ENCODE results near the gene AGFG2.

AGFG2 gene

DNA sequence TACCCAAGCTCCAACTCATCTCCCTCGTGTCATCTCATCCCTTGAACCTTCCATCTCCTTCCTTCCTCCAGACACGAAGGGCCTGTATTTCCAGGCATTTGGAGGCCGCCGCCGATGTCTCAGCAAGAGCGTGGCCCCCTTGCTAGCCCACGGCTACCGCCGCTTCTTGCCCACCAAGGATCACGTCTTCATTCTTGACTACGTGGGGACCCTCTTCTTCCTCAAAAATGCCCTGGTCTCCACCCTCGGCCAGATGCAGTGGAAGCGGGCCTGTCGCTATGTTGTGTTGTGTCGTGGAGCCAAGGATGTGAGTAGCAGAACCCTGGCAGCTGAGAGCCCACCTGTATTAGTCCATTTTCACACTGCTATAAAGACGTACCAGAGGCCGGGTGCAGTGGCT is 52.6 kb downstream of the AGFG2 start:
- H3K36me3 ChIP-seq (replicated peaks): no peaks in the 10 kb centered on the region
- no peaks in the 10 kb centered on the region for H3K27me3 ChIP-seq (replicated peaks)
- in situ Hi-C loops (cut with HindIII; ENCODE audit: low pct_ligation_motif_present, low sequenced_read_pairs): no loop called here
- TF ChIP-seq, protein P1, sequence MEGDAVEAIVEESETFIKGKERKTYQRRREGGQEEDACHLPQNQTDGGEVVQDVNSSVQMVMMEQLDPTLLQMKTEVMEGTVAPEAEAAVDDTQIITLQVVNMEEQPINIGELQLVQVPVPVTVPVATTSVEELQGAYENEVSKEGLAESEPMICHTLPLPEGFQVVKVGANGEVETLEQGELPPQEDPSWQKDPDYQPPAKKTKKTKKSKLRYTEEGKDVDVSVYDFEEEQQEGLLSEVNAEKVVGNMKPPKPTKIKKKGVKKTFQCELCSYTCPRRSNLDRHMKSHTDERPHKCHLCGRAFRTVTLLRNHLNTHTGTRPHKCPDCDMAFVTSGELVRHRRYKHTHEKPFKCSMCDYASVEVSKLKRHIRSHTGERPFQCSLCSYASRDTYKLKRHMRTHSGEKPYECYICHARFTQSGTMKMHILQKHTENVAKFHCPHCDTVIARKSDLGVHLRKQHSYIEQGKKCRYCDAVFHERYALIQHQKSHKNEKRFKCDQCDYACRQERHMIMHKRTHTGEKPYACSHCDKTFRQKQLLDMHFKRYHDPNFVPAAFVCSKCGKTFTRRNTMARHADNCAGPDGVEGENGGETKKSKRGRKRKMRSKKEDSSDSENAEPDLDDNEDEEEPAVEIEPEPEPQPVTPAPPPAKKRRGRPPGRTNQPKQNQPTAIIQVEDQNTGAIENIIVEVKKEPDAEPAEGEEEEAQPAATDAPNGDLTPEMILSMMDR (IDR thresholded peaks at IDR 0.05; ENCODE audit: low read depth, low read length, missing control alignments): no peak
- DNase-seq: no peak
- H3K4me3 ChIP-seq (ENCODE audit: low read depth, low read length): no peak overlapping the region
- H3K27ac ChIP-seq: no peak overlapping the region

DNA sequence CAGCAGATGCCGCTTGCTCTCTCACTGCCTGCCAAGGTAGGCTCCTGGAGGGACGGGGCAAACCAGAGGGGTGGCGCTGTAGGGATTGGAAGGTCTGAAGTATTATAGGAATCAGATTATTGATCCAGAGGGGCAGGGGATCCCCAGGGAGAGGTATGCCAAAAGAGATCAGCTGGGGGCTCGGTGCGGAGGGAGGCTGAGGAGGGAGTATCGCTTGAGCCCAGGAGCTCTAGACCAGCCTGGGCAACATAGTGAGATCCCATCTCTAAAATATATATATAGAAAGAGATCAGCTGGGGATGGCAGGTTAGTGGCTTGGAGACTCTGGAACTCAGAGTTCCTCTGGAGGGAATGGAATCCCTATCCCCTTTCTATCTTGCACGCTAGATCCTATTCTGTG is 56.2 kb downstream of the AGFG2 start:
- DNase-seq: no peak
- no peaks in the 10 kb centered on the region for H3K36me3 ChIP-seq (replicated peaks)
- H3K27me3 ChIP-seq (replicated peaks): no peaks in the 10 kb centered on the region
- H3K27ac ChIP-seq: no peak overlapping the region
- TF ChIP-seq, protein P1 (IDR thresholded peaks at IDR 0.05; ENCODE audit: low read depth, low read length, missing control alignments): no peak
- in situ Hi-C loops (cut with HindIII; ENCODE audit: low pct_ligation_motif_present, low sequenced_read_pairs): no loop called here
- H3K4me3 ChIP-seq (ENCODE audit: low read depth, low read length): no peak overlapping the region

DNA sequence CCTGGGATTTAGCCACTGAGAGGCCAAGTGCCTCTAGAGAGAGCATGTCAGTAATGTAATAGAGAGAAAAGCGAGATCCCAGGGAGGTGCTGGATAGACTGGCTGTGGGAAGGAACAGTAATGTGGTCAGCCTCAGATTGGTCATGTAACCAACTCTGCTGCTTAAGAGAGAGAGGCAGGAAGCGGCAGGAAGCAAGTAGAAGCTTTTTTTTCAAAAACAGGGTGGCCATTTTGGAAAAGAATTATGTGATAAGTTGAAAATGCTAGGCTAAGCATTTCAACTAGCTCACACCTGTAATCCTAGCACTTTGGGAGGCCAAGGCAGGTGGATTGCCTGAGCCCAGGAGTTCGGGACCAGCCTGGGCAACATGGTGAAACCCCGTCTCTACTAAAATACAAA is 59.4 kb downstream of the AGFG2 start:
- Histone ChIP-seq H3K27me3 (replicated peaks) (no peaks in the 10 kb centered on the region), H3K4me3 (ENCODE audit: low read depth, low read length) (no peak overlapping the region), H3K36me3 (replicated peaks) (no peaks in the 10 kb centered on the region), H3K27ac (no peak overlapping the region)
- in situ Hi-C loops (cut with HindIII; ENCODE audit: low pct_ligation_motif_present, low sequenced_read_pairs): no loop called here
- DNase-seq: no peak
- TF ChIP-seq, protein P1 (IDR thresholded peaks at IDR 0.05; ENCODE audit: low read depth, low read length, missing control alignments): no peak

DNA sequence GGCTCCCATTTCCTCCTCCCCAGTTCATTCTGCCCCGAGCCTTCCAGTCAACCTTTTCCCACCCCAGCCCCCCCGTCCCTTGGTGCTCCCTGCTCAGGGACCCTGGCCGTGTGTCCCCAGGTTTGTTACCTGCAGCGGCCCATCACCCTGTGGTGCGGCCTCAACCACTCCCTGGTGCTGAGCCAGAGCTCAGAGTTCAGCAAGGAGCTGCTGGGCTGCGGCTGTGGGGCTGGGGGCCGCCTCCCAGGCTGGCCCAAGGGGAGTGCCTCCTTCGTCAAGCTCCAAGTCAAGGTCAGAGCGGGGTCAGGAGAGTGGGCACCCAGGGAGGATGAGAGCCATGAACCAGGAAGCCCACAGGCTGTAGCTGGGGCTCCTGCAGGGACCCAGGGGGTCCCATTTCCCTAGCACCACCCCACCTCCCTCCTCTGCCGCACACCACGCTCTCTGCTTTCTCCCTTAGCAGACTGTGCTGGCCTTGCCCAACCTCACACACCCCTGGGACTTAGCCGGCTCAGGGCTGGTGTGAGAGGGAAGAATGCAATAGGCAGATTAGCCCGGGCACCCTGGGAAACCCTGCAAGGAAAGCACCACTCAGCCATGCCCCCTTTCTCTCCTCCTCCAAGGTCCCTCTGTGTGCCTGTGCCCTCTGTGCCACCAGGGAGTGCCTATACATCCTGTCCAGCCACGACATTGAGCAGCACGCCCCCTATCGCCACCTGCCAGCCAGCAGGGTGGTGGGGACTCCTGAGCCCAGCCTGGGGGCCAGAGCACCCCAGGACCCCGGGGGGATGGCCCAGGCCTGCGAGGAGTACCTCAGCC is 61.1 kb downstream of the AGFG2 start:
- TF ChIP-seq, protein P1 (IDR thresholded peaks at IDR 0.05; ENCODE audit: low read depth, low read length, missing control alignments): peak; percentile 8
- DNase-seq: no peak
- Histone ChIP-seq H3K4me3 (ENCODE audit: low read depth, low read length) (no peak overlapping the region), H3K27me3 (replicated peaks) (no peaks in the 10 kb centered on the region), H3K36me3 (replicated peaks) (no peaks in the 10 kb centered on the region), H3K27ac (no peak overlapping the region)
- in situ Hi-C loops (cut with HindIII; ENCODE audit: low pct_ligation_motif_present, low sequenced_read_pairs): no loop called here

DNA sequence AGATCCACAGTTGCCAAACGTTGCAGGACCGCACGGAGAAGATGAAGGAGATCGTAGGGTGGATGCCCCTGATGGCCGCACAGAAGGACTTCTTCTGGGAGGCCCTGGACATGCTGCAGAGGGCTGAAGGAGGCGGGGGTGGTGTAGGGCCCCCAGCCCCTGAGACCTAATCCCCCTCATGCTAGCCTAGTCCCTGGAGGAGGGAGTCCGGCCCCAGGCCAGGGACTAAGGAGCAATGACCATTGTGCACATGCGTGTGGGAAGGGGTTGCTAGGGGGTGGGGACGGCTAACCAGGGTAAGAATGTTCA is 61.7 kb downstream of the AGFG2 start:
- TF ChIP-seq, protein P1 (IDR thresholded peaks at IDR 0.05; ENCODE audit: low read depth, low read length, missing control alignments): no peak
- Histone ChIP-seq H3K4me3 (ENCODE audit: low read depth, low read length) (no peak overlapping the region), H3K27me3 (replicated peaks) (no peaks in the 10 kb centered on the region), H3K27ac (no peak overlapping the region), H3K36me3 (replicated peaks) (no peaks in the 10 kb centered on the region)
- DNase-seq: no peak
- in situ Hi-C loops (cut with HindIII; ENCODE audit: low pct_ligation_motif_present, low sequenced_read_pairs): no loop called here

All from brain microvascular endothelial cell (primary cell).